Nephron (organoid): ENCODE measurements around the gene MLLT10.
"Not testable (repeated sequence)": the region's sequence is repeated elsewhere in the genome, so short reads cannot be mapped to it uniquely, and the experiment has no call there.

Experiments used
- H3K27ac Mint-ChIP-seq, 3 experiments: 2 replicates each; pipeline ENCODE4 v1.8.0; 2020; ENCODE audit warnings: mixed read lengths in 3 of 3, mild to moderate bottlenecking in 2 of 3, moderate library complexity in 1 of 3
- H3K27me3 Mint-ChIP-seq: 2 replicates; pipeline ENCODE4 v1.8.0; 2021; ENCODE audit warnings: low read depth, mild to moderate bottlenecking, moderate library complexity, mixed read lengths
- H3K36me3 Mint-ChIP-seq: 2 replicates; pipeline ENCODE4 v1.8.0; 2020; ENCODE audit warnings: low read depth, mixed read lengths
- H3K4me1 Mint-ChIP-seq: 2 replicates; pipeline ENCODE4 v1.8.0; 2020; ENCODE audit warnings: mixed read lengths
- H3K4me3 Mint-ChIP-seq, 3 experiments: 2 replicates each; pipeline ENCODE4 v1.8.0; 2020; ENCODE audit warnings: mild to moderate bottlenecking in 3 of 3, mixed read lengths in 3 of 3, moderate library complexity in 2 of 3
- H3K9me3 Mint-ChIP-seq: 2 replicates; pipeline ENCODE4 v1.8.0; 2020; ENCODE audit warnings: mixed read lengths
- CTCF ChIP-seq, 3 experiments: fragments of 200-600 bp; sonication (generic); IDR thresholded peaks; one replicate each; pipeline ENCODE4 v1.5.0; 2021; ENCODE audit warnings: antibody characterized with exemption in 3 of 3; ENCODE audit not compliant: unreplicated experiment in 3 of 3

MLLT10 gene

GRCh38 chr10:21712975-21713374 lies 178.9 kb downstream of the MLLT10 start:
- TF ChIP-seq CTCF (IDR thresholded peaks at IDR 0.05; ENCODE audit: unreplicated experiment in 3 of 3), result no peak
- H3K27me3 Mint-ChIP-seq, result no peaks in the 10 kb centered on the region
- H3K4me1 Mint-ChIP-seq, result peaks cover 16% of the 10 kb centered on the region
- H3K4me3 Mint-ChIP-seq, result no peak overlapping the region
- no peaks in the 10 kb centered on the region for H3K9me3 Mint-ChIP-seq
- peaks cover 59% of the 10 kb centered on the region for H3K36me3 Mint-ChIP-seq
- H3K27ac Mint-ChIP-seq, result peak overlapping the region in 2 of 3 experiments; percentile 3 to 52

DNA sequence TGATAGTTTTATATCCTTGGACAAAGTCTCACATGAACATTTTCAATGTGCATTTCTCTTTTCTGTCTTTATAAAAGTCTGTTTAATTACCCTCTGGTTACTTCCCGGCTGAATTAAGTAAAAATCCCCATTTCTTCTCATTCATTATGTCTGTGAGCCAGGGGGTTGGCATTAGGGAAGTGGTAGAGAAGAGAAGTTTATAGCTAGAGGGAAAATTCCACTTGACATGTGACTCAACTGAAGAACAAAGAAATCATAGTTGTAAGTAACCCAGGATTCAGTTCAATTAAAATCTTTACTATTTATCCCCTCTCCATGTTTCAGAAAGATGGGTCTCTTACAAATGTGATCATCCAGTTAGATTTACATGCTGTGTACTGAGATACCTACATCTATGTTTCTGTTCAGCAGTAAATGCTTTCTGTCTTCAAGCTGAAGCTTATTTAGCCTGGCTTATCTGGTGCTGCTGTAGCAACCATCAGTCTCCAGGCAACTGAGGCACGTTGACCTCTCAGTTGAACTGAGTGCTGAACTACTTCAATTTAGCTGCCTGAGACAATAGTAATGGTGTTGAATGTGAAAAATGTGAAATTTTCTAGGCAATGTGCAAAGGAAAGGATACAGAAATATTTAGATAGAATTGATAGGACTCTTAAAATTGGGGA lies 181.6 kb downstream of the MLLT10 start:
- H3K4me1 Mint-ChIP-seq, result peaks cover 16% of the 10 kb centered on the region
- no peaks in the 10 kb centered on the region for H3K27me3 Mint-ChIP-seq
- H3K9me3 Mint-ChIP-seq, result no peaks in the 10 kb centered on the region
- peak overlapping the region in 2 of 3 experiments; percentile 44 to 61 for H3K27ac Mint-ChIP-seq
- peaks cover 52% of the 10 kb centered on the region for H3K36me3 Mint-ChIP-seq
- no peak for TF ChIP-seq CTCF (IDR thresholded peaks at IDR 0.05; ENCODE audit: unreplicated experiment in 3 of 3)
- H3K4me3 Mint-ChIP-seq, result no peak overlapping the region

- H3K9me3 Mint-ChIP-seq, H3K27me3 Mint-ChIP-seq, H3K4me3 Mint-ChIP-seq: not testable (repeated sequence)
- Mint-ChIP-seq H3K27ac (peak overlapping the region in 2 of 3 experiments; percentile 26 to 54), H3K4me1 (peaks cover 20% of the 10 kb centered on the region), H3K36me3 (peaks cover 44% of the 10 kb centered on the region)
These were observed 183.5 kb downstream of the MLLT10 start for GRCh38 chr10:21717437-21718054.

DNA sequence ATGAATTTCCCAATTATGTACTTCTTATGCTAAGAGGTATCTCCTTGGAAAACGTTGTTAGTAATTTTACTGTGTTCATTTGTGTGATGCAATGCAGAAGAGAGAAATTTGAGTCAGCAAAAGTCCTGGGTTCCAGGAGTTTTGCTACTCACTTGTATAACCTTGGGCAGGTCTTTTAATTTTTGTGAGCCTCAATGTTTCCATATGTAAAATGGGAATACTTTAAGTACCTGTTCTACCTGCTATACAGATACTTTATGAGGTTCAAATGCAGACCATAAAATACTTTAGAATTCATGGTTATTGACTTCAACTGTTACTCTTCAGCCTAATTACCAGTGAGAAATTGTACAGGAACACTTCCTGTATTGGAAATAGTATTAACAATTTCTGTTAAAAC lies 185.5 kb downstream of the MLLT10 start:
- no peak overlapping the region for H3K27ac Mint-ChIP-seq
- H3K4me3 Mint-ChIP-seq, result no peak overlapping the region
- peaks cover 21% of the 10 kb centered on the region for H3K4me1 Mint-ChIP-seq
- H3K27me3 Mint-ChIP-seq, result no peaks in the 10 kb centered on the region
- no peaks in the 10 kb centered on the region for H3K9me3 Mint-ChIP-seq
- peaks cover 32% of the 10 kb centered on the region for H3K36me3 Mint-ChIP-seq
- TF ChIP-seq CTCF (IDR thresholded peaks at IDR 0.05; ENCODE audit: unreplicated experiment in 3 of 3), result no peak

GRCh38 chr10:21720090-21720489 lies 186.1 kb downstream of the MLLT10 start:
- Mint-ChIP-seq H3K27ac (peak overlapping the region in 1 of 3 experiments; percentile 82), H3K27me3 (no peaks in the 10 kb centered on the region), H3K4me1 (peaks cover 27% of the 10 kb centered on the region), H3K4me3 (no peak overlapping the region), H3K36me3 (peaks cover 30% of the 10 kb centered on the region), H3K9me3 (no peaks in the 10 kb centered on the region)
- TF ChIP-seq CTCF (IDR thresholded peaks at IDR 0.05; ENCODE audit: unreplicated experiment in 3 of 3), result no peak

- TF ChIP-seq CTCF (IDR thresholded peaks at IDR 0.05; ENCODE audit: unreplicated experiment in 3 of 3), result no peak
- Mint-ChIP-seq H3K9me3 (no peaks in the 10 kb centered on the region), H3K27ac (peak overlapping the region in 2 of 3 experiments; percentile 64 to 68), H3K4me1 (peaks cover 31% of the 10 kb centered on the region), H3K4me3 (no peak overlapping the region), H3K36me3 (peaks cover 23% of the 10 kb centered on the region), H3K27me3 (no peaks in the 10 kb centered on the region)
These were observed 187.1 kb downstream of the MLLT10 start for GRCh38 chr10:21721000-21721665.
